ENCODE data around the gene PIAS1.

PIAS1 gene

DNA sequence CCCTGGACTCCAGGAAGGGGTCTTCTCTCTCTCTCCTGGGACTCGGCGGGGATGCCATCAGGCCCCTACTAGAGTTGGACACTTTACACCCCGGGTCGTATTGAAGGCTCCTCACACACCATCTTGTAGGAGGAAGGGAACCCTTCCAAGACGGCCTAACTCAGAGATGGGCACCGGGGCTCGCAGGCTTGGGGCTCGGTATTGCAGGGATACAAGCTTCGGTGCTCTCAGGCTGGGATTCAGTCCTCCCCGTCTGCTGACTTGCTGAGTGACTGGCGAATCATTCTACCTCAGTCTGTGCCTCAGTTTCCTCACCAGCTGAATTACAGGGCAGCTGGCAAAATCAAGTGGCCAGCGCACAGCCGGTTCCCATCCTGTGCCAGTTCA, 151.4 kb downstream of the PIAS1 start:
- TF ChIP-seq POLR2AphosphoS5 (IDR thresholded peaks at IDR 0.05; ENCODE audit: low read depth, low read length) = no peak
- TF ChIP-seq FOXP2 (optimal IDR thresholded peaks at IDR 0.05; ENCODE audit: borderline replicate concordance, extremely low read depth, extremely low read length, insufficient read depth) = no peak
- TF ChIP-seq SIN3A (IDR thresholded peaks at IDR 0.05; ENCODE audit: borderline replicate concordance, insufficient read depth, low read length) = no peak
- no peak for TF ChIP-seq TAF1 (IDR thresholded peaks at IDR 0.05; ENCODE audit: borderline replicate concordance, insufficient read depth, low read length)
- TF ChIP-seq, protein P1, sequence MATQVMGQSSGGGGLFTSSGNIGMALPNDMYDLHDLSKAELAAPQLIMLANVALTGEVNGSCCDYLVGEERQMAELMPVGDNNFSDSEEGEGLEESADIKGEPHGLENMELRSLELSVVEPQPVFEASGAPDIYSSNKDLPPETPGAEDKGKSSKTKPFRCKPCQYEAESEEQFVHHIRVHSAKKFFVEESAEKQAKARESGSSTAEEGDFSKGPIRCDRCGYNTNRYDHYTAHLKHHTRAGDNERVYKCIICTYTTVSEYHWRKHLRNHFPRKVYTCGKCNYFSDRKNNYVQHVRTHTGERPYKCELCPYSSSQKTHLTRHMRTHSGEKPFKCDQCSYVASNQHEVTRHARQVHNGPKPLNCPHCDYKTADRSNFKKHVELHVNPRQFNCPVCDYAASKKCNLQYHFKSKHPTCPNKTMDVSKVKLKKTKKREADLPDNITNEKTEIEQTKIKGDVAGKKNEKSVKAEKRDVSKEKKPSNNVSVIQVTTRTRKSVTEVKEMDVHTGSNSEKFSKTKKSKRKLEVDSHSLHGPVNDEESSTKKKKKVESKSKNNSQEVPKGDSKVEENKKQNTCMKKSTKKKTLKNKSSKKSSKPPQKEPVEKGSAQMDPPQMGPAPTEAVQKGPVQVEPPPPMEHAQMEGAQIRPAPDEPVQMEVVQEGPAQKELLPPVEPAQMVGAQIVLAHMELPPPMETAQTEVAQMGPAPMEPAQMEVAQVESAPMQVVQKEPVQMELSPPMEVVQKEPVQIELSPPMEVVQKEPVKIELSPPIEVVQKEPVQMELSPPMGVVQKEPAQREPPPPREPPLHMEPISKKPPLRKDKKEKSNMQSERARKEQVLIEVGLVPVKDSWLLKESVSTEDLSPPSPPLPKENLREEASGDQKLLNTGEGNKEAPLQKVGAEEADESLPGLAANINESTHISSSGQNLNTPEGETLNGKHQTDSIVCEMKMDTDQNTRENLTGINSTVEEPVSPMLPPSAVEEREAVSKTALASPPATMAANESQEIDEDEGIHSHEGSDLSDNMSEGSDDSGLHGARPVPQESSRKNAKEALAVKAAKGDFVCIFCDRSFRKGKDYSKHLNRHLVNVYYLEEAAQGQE (IDR thresholded peaks at IDR 0.05; ENCODE audit: insufficient read depth in 1 of 2, low read depth in 2 of 2, low read length in 2 of 2) = no peak

DNA sequence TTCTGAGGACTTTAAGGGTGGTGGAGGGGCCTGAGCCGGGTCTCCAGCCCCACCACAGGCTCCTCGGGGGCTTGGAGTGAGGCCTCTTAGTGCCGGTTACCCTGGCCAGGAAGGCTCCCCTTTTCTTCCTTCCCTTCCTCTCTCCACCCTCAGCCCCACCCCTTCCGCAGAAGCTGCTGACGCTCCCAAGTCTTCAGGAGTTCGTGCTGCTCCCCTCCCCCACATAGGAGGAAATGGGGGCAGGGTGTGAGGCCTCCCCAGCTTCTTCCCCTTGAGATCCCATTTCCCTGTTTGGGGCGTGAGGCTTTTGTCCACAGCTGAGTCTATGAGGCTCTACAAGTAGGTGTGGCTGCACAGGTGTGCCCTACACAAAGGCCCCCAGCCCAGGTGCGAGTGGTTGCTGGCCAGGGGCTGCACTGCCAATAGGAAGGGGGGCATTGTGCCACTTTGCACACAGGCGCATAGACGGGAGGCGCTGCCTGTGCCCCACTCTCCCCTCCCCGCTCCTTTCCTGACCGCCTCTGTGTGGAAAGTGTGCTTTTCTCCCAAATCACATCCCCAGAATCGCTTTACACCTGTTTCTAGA, 151.9 kb downstream of the PIAS1 start:
- TF ChIP-seq, protein P1 (IDR thresholded peaks at IDR 0.05; ENCODE audit: insufficient read depth in 1 of 2, low read depth in 2 of 2, low read length in 2 of 2) = no peak
- no peak for TF ChIP-seq TAF1 (IDR thresholded peaks at IDR 0.05; ENCODE audit: borderline replicate concordance, insufficient read depth, low read length)
- no peak for TF ChIP-seq POLR2AphosphoS5 (IDR thresholded peaks at IDR 0.05; ENCODE audit: low read depth, low read length)
- TF ChIP-seq SIN3A (IDR thresholded peaks at IDR 0.05; ENCODE audit: borderline replicate concordance, insufficient read depth, low read length) = no peak
- TF ChIP-seq FOXP2 (optimal IDR thresholded peaks at IDR 0.05; ENCODE audit: borderline replicate concordance, extremely low read depth, extremely low read length, insufficient read depth) = no peak

DNA sequence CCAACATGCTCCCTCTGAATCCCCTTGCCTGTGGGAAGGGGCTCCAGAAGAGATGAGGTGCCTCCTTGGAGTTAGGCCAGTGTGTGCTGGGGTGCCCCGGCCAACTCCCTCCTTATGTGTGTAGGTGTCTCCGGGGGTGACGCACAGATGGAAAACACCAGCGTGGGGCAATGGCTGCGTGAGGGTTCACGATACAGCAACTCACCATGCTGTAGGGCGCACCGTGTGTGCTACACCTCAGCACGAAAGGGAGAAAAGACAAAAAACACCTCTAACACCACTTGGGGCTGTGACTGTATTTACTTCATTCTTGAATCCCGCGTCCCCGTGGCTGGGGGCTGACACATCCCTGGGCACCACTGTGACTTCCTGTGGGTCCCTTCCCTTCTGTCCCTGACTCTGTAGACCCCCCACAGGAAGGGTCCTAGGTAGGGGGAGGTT, 152.6 kb downstream of the PIAS1 start:
- TF ChIP-seq, protein P1 (IDR thresholded peaks at IDR 0.05; ENCODE audit: insufficient read depth in 1 of 2, low read depth in 2 of 2, low read length in 2 of 2) = no peak

DNA sequence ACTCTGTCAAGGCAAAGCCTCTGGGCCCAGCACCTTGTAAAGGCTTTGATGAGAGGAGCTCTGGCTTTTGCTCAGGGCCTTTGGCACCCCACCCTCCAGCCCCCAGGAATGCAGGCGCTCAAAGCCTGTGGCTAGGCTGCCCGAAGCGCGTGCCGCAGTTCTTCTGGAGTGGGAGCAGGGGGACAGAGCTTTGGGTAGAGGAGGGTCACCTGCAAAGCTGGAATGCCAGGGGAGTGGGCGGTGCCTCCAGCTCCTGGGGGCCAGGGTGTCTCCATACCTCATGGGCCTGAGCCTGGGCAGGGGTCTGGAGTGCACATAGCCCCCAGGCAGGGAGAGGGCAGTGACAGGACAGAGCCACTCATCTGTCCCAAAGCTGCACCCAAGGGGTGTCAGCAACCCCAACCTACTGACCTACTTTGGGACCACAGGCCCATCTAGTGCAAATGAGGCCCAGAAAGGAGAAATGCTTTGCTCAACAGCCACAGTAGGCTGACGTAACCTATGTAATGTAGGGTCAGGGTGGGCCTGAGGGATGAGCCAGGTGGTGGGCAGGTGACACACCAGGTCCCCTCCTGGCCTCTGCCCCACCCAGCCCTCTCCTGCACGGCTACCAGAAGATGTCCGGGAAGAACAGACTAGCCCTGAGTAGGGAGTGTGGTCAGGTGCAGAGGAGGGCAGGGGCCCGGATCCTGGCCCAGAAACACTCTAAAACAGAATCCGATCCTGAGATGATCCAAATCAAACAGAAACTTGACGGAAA, 153.2 kb downstream of the PIAS1 start:
- TF ChIP-seq SIN3A (IDR thresholded peaks at IDR 0.05; ENCODE audit: borderline replicate concordance, insufficient read depth, low read length) = no peak
- TF ChIP-seq POLR2AphosphoS5 (IDR thresholded peaks at IDR 0.05; ENCODE audit: low read depth, low read length) = no peak
- no peak for TF ChIP-seq FOXP2 (optimal IDR thresholded peaks at IDR 0.05; ENCODE audit: borderline replicate concordance, extremely low read depth, extremely low read length, insufficient read depth)
- TF ChIP-seq TAF1 (IDR thresholded peaks at IDR 0.05; ENCODE audit: borderline replicate concordance, insufficient read depth, low read length) = no peak
- TF ChIP-seq, protein P1 (IDR thresholded peaks at IDR 0.05; ENCODE audit: insufficient read depth in 1 of 2, low read depth in 2 of 2, low read length in 2 of 2) = no peak

Data from PFSK-1 (cell line).